NCI-H128 (cell line): Measurements from ENCODE around the gene ADCY2.

Source experiments
- DNase-seq: peaks from one replicate; lab custom pipeline; 2025; ENCODE audit not compliant: unreplicated experiment; lab: John Stamatoyannopoulos, UW

ADCY2 gene

DNA sequence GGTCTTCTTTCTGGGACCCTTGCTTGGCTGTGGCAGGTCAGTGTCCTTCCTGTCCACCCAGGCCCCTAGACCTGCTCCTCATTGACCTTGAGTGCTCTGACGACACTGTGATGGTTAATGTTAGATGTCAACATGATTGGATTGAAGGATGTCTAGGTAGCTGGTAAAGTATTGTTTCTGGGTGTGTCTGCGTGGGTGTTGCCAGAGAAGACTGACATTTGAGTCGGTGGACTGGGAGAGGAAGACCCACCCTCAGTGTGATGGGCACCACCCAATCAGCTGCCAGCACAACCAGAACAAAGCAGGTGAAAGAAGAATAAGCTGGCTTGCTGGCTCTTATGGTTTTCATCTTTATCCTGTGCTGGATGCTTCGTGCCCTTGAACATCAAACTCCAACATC is 380.5 kb downstream of the ADCY2 start:
- no peak for DNase-seq

GRCh38 chr5:7779019-7780005 is 383.4 kb downstream of the ADCY2 start:
- DNase-seq, result no peak

DNA sequence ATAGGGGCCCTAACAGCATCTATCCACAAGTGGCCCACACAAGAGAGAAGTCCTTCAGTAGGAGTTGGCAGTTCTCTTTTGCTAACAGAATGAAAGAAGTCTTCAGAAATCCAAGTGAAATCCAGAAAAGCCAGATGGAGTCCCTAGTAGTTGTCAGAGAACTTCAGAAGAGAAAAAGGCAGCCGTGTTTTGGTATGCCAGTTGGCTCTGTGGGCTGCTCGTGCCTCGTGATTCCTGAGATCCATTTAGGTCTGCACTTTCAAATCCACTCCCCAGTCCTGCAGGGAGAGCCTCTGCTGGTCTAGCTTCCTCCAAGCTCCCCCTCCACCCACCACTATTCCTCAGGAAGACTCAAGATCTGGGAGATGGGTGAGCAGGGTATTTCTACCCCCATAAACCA is 386.0 kb downstream of the ADCY2 start:
- DNase-seq, result no peak

DNA sequence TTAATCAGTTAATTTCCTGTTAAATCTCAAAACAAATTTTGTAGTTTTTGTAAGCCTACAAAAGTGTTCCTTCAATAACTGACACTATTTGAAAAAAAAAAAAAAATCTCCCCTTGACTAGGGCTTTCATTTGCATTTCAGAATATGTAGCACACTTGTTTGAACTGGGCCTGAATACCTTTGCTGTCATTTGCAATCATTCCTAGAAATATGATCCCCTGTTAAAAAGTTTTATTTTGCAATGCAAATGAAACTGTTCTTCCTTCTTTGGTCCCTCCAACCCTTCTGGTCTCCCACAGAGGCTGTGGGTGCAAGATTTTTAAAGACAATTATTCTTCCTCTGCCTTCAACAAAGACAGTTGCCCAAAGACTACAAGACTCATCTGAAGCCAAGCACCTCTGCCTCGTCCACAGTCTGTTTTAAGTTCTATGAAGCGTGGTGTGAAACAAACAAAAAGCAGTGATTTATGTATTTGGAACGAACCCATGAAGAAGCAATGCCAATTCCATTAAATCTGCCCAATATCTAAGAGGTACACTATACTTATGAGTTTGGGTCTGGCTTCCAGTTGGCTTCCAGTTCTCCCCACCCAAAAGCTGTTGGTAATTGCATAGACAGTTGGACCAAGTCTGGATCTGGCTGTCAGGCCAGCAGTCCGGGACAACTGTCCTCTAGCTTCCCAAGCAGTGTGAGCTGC is 388.9 kb downstream of the ADCY2 start:
- no peak for DNase-seq

DNA sequence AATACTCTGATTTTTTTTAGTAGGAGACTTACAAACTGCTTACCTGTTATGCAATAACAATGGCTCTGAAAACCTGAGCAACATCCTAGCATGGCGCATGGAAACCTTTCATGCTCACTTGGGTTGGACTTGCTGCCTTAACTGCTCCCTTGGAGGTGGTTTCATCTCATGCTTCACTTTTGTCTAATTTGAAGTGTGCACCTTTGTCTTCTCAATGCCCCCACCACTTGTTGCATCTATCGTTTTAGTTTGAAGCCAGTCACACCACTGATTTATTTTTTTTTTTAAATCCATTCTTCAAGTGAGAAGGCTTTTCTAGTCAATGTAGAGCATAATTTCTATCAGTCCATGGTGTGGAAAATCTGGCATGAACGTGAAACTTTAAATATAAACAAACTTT is 391.8 kb downstream of the ADCY2 start:
- DNase-seq, result no peak

DNA sequence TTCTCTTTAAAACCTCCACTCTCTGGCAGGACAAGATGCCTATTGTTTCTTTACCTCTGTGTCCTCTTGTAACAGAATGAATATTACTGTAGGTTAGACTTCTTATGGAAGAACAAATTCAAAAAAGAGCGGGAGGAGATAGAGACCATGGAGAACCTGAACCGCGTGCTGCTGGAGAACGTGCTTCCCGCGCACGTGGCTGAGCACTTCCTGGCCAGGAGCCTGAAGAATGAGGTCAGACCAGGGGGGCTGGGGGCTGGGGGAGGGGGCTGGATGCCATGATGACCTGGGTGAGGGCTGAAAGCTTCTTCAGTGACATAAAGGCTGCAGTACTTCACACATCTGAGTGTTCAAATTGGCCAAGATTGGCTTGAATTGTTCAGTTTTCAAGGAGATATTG is 393.6 kb downstream of the ADCY2 start:
- no peak for DNase-seq

DNA sequence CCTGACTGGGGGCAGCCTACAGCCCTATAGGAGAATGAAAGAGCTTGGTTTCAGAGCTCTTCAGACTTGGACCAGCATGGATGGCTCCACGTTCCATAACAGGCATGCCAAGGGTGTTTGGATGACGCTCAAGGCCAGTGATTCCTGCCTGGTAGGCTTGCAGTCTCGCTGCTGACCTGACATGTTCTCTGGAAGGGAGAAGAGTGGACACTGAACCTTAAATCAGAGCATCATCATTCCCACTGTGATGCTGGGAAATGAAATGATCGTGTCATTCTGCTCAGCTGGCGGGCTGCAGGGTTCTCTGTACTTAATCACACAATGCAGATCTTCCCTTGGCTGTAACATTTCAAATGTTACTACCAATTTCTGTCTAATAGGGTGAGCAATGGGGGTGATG is 398.0 kb downstream of the ADCY2 start:
- no peak for DNase-seq

GRCh38 chr5:7794311-7794710 is 398.4 kb downstream of the ADCY2 start:
- DNase-seq, result no peak

DNA sequence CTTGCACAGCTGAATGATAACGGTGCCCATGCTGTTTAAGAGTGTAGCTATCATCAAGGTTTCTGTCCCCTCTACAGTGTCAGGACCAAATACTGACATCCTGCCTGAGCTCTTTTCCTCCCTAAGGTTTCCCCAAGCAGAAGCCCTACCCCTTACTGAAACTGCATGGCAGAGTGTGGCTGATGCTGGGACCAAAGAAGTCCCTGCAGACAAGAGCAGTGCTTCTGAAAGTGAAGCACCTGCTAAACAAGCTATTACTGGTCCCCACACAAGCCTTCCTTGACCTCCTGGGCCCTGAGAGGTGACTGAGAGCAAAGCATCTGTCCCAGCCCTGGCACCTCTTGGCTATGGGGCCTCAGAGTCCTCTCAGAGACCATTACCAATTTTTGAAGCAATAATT is 398.9 kb downstream of the ADCY2 start:
- no peak for DNase-seq

GRCh38 chr5:7795306-7795705 is 399.4 kb downstream of the ADCY2 start:
- DNase-seq, result no peak

DNA sequence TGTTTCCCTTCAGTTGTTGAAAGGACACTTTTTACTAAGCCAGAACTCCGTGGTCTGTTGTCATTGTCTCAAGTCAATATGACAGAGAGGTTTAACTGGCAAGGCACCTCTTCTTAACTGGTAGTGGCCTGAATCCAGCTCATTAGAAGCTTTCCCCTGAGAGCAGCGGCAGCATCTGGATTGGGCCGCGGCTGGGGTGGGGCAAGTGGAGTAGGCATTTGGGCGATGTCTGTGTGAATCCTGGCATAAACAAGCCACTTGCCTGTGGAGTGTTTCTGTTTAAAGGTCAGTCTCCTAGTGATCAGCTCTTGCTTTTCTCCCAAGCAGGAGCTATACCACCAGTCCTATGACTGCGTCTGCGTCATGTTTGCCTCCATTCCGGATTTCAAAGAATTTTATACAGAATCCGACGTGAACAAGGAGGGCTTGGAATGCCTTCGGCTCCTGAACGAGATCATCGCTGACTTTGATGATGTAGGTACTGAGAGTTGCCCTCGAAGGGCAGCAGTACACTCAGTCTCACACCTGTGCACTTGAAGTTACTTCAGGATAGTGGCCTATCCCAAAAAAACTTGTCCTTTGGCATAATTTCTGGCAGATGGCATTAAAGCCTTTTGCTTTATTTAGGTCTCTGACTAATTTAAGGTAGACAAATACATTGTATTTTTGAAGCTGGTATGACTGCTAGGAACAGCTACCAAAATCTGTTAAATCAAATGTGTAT is 406.1 kb downstream of the ADCY2 start:
- DNase-seq, result no peak

GRCh38 chr5:7802855-7803254 is 406.9 kb downstream of the ADCY2 start:
- DNase-seq, result no peak

- no peak for DNase-seq
These were observed 408.0 kb downstream of the ADCY2 start for GRCh38 chr5:7803937-7804336.

GRCh38 chr5:7805379-7805778 is 409.4 kb downstream of the ADCY2 start:
- no peak for DNase-seq

DNA sequence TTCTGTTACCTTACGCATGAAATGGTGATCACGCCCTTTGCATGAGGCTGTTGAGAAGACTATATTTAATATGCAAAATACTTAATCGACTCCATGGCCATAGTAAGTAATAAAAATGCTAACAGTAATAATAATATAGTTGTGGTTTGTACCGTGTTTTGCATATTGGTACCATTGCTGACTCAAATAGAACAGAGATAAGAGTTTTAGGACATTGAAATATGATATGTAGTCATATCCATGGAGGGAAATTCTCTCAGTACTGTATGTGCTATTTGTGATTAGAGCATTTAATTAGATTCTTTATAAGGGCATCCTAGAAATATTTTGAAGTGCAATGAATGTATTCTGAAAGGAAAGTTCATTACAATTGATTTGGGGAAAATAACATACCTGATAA is 413.1 kb downstream of the ADCY2 start:
- no peak for DNase-seq

- DNase-seq, result no peak
These were observed 415.8 kb downstream of the ADCY2 start for GRCh38 chr5:7811715-7812114.

GRCh38 chr5:7813007-7813406 is 417.1 kb downstream of the ADCY2 start:
- no peak for DNase-seq

DNA sequence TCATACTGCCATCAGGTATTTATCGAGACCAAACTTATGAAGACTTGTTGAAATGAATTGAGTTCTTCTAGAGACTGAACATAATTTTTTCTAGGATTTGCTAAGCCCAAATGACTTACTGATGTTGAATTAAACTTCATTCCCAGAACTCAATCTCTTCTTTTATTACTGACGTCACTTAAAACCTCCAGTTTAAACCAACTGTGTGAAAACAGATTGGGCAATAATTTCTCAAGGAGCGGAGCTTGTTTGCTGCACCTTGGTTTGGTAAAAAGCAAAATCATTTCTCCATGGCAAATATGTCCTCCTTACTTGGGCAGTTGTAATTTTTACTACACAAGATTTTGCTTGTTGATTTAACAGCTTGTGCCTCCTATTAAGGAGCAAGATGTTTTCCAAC is 417.6 kb downstream of the ADCY2 start:
- DNase-seq, result no peak

- no peak for DNase-seq
These were observed 418.9 kb downstream of the ADCY2 start for GRCh38 chr5:7814816-7815215.

- no peak for DNase-seq
These were observed 420.1 kb downstream of the ADCY2 start for GRCh38 chr5:7815892-7816534.

- no peak for DNase-seq
These were observed 420.6 kb downstream of the ADCY2 start for GRCh38 chr5:7816535-7816901.
